Endothelial cell (in vitro differentiated cells): ENCODE data around the gene DEFB112. TPM values are rescaled to one million over a fixed set of nuclear protein-coding genes. Genes with fewer than 3 reads are reported as not detected.

ENCODE experiments used
- DNase-seq: peaks from one replicate; pipeline ENCODE4 v3.0.0; 2021; ENCODE audit warnings: low spot score
- H3K27ac Mint-ChIP-seq: one replicate; pipeline ENCODE4 v1.8.0; 2021; ENCODE audit warnings: mixed read lengths, inconsistent platforms; ENCODE audit not compliant: unreplicated experiment
- H3K27me3 Mint-ChIP-seq: one replicate; pipeline ENCODE4 v1.8.0; 2021; ENCODE audit warnings: mild to moderate bottlenecking, moderate library complexity, mixed read lengths, inconsistent platforms; ENCODE audit not compliant: unreplicated experiment
- H3K36me3 Mint-ChIP-seq: one replicate; pipeline ENCODE4 v1.8.0; 2021; ENCODE audit warnings: mild to moderate bottlenecking, low read depth, mixed read lengths, inconsistent platforms; ENCODE audit not compliant: unreplicated experiment
- H3K4me1 Mint-ChIP-seq: one replicate; pipeline ENCODE4 v1.8.0; 2021; ENCODE audit warnings: mild to moderate bottlenecking, mixed read lengths, inconsistent platforms; ENCODE audit not compliant: unreplicated experiment
- H3K4me3 Mint-ChIP-seq: one replicate; pipeline ENCODE4 v1.8.0; 2021; ENCODE audit warnings: mild to moderate bottlenecking, mixed read lengths, inconsistent platforms; ENCODE audit not compliant: unreplicated experiment
- H3K9me3 Mint-ChIP-seq: one replicate; pipeline ENCODE4 v1.8.0; 2021; ENCODE audit warnings: mixed read lengths, inconsistent platforms; ENCODE audit not compliant: unreplicated experiment
- CTCF ChIP-seq: fragments of 200-600 bp; sonication (generic); IDR thresholded peaks from one replicate; pipeline ENCODE4 v1.5.0; 2021; ENCODE audit warnings: antibody characterized with exemption; ENCODE audit not compliant: unreplicated experiment
- total RNA-seq: library from RNA; stranded (reverse); fragmentation: NEBNext Ultra II Directional; extraction: Animal tissue kit (Norgen Biotek cat#: 25700); gene quantifications from one replicate; pipeline ENCODE4 v1.2.1, GENCODE V29; 2021; ENCODE audit not compliant: unreplicated experiment

Gene DEFB112
- total RNA-seq, 1 donor from 2014 or later = not detected

GRCh38 chr6:50021894-50022293, 27.8 kb downstream of the DEFB112 start, which contains the start of gene DEFB110:
TSS of gene DEFB110 (minus strand) at chr6:50021994. CDS start at chr6:50021935, 59 bp downstream.
- no peaks in the 10 kb centered on the region for H3K4me1 Mint-ChIP-seq
- H3K27ac Mint-ChIP-seq = no peak within 1 kb of the TSS
- no peak within 1 kb of the TSS for H3K4me3 Mint-ChIP-seq
- DNase-seq = no peak
- TF ChIP-seq CTCF = no peak
- H3K9me3 Mint-ChIP-seq = no peaks in the 10 kb centered on the region
- H3K36me3 Mint-ChIP-seq = no peaks in the 10 kb centered on the region
- H3K27me3 Mint-ChIP-seq = no peaks in the 10 kb centered on the region

GRCh38 chr6:50007819-50008218, 41.9 kb downstream of the DEFB112 start:
- Mint-ChIP-seq H3K4me1 (no peaks in the 10 kb centered on the region), H3K36me3 (no peaks in the 10 kb centered on the region), H3K27me3 (no peaks in the 10 kb centered on the region), H3K4me3 (no peak overlapping the region), H3K27ac (no peak overlapping the region), H3K9me3 (no peaks in the 10 kb centered on the region)
- TF ChIP-seq CTCF = no peak
- no peak for DNase-seq

GRCh38 chr6:50003139-50003538, 46.6 kb downstream of the DEFB112 start:
- DNase-seq = no peak
- TF ChIP-seq CTCF = no peak
- Mint-ChIP-seq H3K9me3 (no peaks in the 10 kb centered on the region), H3K4me3 (no peak overlapping the region), H3K27ac (no peak overlapping the region), H3K36me3 (no peaks in the 10 kb centered on the region), H3K27me3 (no peaks in the 10 kb centered on the region), H3K4me1 (no peaks in the 10 kb centered on the region)

DNA sequence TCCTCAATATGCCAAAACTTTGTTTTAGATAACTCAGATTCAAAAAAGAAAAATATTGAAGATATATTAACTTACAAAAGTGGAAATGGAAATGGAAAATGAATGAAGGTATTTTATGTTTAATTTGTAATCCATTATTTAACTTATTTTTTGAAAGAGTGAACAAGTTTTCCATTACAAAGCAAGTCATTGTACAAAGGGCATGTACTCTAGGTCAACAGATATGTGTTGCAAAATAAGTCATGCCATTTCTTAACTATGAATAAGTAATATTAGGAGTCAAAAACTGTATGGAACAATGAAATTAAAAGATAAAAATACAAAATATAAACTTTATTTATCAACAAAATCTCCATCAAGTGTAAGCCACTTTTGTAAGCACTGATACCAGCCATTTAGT, 54.5 kb downstream of the DEFB112 start:
- H3K4me3 Mint-ChIP-seq = no peak overlapping the region
- H3K4me1 Mint-ChIP-seq = no peaks in the 10 kb centered on the region
- no peaks in the 10 kb centered on the region for H3K36me3 Mint-ChIP-seq
- no peak for DNase-seq
- H3K27me3 Mint-ChIP-seq = no peaks in the 10 kb centered on the region
- TF ChIP-seq CTCF = no peak
- no peak overlapping the region for H3K27ac Mint-ChIP-seq
- H3K9me3 Mint-ChIP-seq = no peaks in the 10 kb centered on the region

Other genes starting within 250 kb of the DEFB112 start
- gene CRISP1, start 183.4 kb downstream of the DEFB112 start, total RNA-seq = not detected
- not detected for gene DEFB114, start 85.8 kb downstream of the DEFB112 start, total RNA-seq
- gene DEFB113, start 80.3 kb downstream of the DEFB112 start, total RNA-seq = not detected
- gene DEFB110, start 27.9 kb downstream of the DEFB112 start, total RNA-seq = not detected